Measurements from ENCODE around the gene EBF4.

DNA sequence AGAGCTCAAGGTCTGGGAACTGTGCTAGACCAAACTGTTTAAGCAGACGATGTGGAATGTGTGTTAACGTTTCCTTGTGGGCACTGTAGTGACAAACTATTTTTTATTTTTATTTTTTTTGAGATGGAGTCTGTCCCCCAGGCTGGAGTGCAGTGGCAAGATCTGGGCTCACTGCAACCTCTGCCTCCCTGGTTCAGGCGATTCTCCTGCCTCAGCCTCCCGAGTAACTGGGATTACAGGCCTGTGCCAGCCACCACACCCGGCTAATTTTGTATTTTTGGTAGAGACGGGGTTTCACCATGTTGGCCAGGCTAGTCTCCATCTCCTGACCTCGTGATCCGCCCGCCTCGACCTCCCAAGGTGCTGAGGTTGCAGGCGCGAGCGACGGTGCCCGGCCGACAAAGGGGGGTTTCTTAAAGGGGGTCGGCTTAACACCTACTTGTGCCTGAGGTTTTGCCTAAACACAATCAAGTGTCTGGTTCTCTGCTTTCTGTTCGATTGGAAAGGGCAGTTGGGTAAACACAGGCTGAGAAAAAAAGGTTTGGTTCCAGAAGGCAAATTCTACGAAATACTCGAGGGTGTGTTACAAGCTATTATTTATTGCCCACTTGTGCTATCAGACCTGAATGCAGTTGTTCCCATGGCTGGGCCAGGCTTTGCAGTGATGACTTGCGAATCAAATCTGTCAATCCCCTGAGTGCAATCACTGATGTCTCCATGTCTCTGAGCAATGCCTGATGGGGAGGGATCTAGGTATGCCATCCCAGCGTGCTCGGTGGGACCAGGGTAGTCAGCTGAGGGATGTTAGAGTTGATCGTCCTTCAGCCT, 38.8 kb upstream of the EBF4 start:
- TF ChIP-seq, protein P1, sequence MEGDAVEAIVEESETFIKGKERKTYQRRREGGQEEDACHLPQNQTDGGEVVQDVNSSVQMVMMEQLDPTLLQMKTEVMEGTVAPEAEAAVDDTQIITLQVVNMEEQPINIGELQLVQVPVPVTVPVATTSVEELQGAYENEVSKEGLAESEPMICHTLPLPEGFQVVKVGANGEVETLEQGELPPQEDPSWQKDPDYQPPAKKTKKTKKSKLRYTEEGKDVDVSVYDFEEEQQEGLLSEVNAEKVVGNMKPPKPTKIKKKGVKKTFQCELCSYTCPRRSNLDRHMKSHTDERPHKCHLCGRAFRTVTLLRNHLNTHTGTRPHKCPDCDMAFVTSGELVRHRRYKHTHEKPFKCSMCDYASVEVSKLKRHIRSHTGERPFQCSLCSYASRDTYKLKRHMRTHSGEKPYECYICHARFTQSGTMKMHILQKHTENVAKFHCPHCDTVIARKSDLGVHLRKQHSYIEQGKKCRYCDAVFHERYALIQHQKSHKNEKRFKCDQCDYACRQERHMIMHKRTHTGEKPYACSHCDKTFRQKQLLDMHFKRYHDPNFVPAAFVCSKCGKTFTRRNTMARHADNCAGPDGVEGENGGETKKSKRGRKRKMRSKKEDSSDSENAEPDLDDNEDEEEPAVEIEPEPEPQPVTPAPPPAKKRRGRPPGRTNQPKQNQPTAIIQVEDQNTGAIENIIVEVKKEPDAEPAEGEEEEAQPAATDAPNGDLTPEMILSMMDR (IDR thresholded peaks at IDR 0.05; ENCODE audit: insufficient read depth, low read length, poor library complexity, severe bottlenecking) = no peak
- no peak for TF ChIP-seq EZH2phosphoT487 (conservative IDR thresholded peaks at IDR 0.05; ENCODE audit: low read length)

Measured in SU-DHL-6 (cell line).